Ovary (tissue), 9 donors: ENCODE data around the gene LIMS1. TPM values are rescaled to one million over a fixed set of nuclear protein-coding genes. Genes with fewer than 3 reads are reported as not detected.

Experiments
- polyA plus RNA-seq, 2 donors: library from polyadenylated mRNA; stranded (reverse); fragments of 200-250 nt in 1 of 2; fragments of 350-450 nt in 1 of 2; fragmentation: Illumina TruSeq in 1 of 2; extraction: RNeasy Lipid Tissue Mini Kit (QIAGEN cat#74804) in 1 of 2; gene quantifications; one replicate each; pipeline ENCODE4 v1.2.3, GENCODE V29; 2013 to 2014
- small RNA-seq: library from RNA; depleted of rRNA; stranded (forward); fragments of <200 nt; gene quantifications from one replicate; pipeline ENCODE3, GENCODE V24; 2016
- total RNA-seq, 7 donors: library from RNA; depleted of rRNA in 2 of 7; stranded (reverse); fragments of >200 nt in 2 of 7; fragmentation: NEBNext Ultra II Directional in 3 of 7; extraction: Animal tissue kit (Norgen Biotek cat#: 25700) in 3 of 7; gene quantifications; one replicate each; pipeline versions ENCODE4 v1.1.0 to v1.2.4, GENCODE V29; 2016 to 2023
- donor health status: DM: no; HTN: no; CAD: no; lungs with moderate emphysema.
- donor health status: DM: no; HTN: no; CAD: no.
- donor health status: Bipolar disorder and iron deficiency.
- donor health status: DM: yes; HTN: yes; CAD: no.
- donor health status: DM: no; HTN: no; CAD: no.
- donor health status: DM: yes; HTN: yes; CAD: no.

The LIMS1 gene
- total and polyA plus RNA-seq, 9 donors: 36.2 to 91.1 (median 40.2) TPM

Small RNAs within 50 kb of the gene (small RNA-seq; reads per million reads assigned to genes)
- not detected for gene AC010095.1

Other genes starting within 250 kb of the LIMS1 start
- gene SULT1C2, start 245.6 kb upstream of the LIMS1 start, total RNA-seq: 1 to 10 TPM in 1 of 7 donors, under 1 TPM in 6; under 0.01 to 3.2 (median 0.40) TPM
- gene SULT1C2, start 245.6 kb upstream of the LIMS1 start, polyA plus RNA-seq: 1 to 10 TPM in 1 of 2 donors, under 1 TPM in 1; 0.06 to 1.9 TPM
- gene SULT1C4, start 156.5 kb upstream of the LIMS1 start, total RNA-seq: 10 to 100 TPM; 11.3 to 28.3 (median 14.5) TPM
- gene SULT1C4, start 156.5 kb upstream of the LIMS1 start, polyA plus RNA-seq: 10 to 100 TPM; 17.6 to 47.1 TPM
- 10 to 100 TPM; 34.2 to 53.0 (median 44.5) TPM for gene GCC2, start 85.3 kb upstream of the LIMS1 start, total RNA-seq
- 10 to 100 TPM; 14.9 to 30.0 TPM for gene GCC2, start 85.3 kb upstream of the LIMS1 start, polyA plus RNA-seq
- 10 to 100 TPM; 67.4 to 95.6 (median 87.1) TPM for gene RANBP2, start 185.0 kb downstream of the LIMS1 start, total RNA-seq
- gene RANBP2, start 185.0 kb downstream of the LIMS1 start, polyA plus RNA-seq: 10 to 100 TPM; 14.5 to 25.8 TPM